Neural progenitor cell (in vitro differentiated cells): ENCODE measurements around the gene ZNF785.

Experiments used
- EZH2 ChIP-seq: fragments of 200-600 bp; sonication (generic); IDR thresholded peaks from 2 replicates; pipeline ENCODE4 v1.6.1; 2017; ENCODE audit warnings: antibody characterized with exemption, mild to moderate bottlenecking, moderate library complexity
- EZH2phosphoT487 ChIP-seq: fragments of 200-600 bp; sonication (generic); IDR thresholded peaks from 2 replicates; pipeline ENCODE4 v1.6.1; 2017; ENCODE audit warnings: antibody characterized with exemption
- TF ChIP-seq, protein P1 (sequence below): fragments of 200-600 bp; sonication (generic); IDR thresholded peaks from 2 replicates; pipeline ENCODE4 v1.5.1; 2017; ENCODE audit warnings: antibody characterized with exemption, mild to moderate bottlenecking

DNA sequence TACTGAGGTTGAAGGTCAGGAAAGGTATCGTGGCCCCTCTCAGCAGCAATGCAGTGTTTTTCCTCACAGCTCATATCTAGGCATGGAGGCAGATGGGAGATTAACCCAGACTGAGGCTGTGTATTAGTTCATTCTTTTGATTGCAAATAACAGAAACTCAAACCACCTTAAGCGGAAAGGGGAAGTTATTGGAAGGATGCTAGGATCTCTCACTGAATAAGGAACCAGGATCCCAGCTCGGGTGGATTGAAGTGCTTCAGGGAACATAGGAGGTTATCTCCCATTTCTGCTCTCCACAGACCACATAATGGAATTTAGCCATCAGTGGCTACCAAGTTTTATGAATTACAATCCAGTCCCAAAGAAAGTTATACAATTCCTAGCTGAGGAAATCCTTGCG is 16.5 kb upstream of the ZNF785 start:
- TF ChIP-seq, protein P1, sequence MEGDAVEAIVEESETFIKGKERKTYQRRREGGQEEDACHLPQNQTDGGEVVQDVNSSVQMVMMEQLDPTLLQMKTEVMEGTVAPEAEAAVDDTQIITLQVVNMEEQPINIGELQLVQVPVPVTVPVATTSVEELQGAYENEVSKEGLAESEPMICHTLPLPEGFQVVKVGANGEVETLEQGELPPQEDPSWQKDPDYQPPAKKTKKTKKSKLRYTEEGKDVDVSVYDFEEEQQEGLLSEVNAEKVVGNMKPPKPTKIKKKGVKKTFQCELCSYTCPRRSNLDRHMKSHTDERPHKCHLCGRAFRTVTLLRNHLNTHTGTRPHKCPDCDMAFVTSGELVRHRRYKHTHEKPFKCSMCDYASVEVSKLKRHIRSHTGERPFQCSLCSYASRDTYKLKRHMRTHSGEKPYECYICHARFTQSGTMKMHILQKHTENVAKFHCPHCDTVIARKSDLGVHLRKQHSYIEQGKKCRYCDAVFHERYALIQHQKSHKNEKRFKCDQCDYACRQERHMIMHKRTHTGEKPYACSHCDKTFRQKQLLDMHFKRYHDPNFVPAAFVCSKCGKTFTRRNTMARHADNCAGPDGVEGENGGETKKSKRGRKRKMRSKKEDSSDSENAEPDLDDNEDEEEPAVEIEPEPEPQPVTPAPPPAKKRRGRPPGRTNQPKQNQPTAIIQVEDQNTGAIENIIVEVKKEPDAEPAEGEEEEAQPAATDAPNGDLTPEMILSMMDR: no peak
- TF ChIP-seq EZH2 (no peak), EZH2phosphoT487 (no peak)
